Activated T-cell treated with anti-CD3 and anti-CD28 coated beads, Interleukin-2, amount 50 U/mL, for 48 hours (primary cell): ENCODE measurements around the gene ITGAV.

ENCODE experiments used
- DNase-seq, 2 experiments: peaks; one replicate each; pipeline ENCODE4 v3.0.0-alpha.2; 2020

Gene ITGAV

DNA sequence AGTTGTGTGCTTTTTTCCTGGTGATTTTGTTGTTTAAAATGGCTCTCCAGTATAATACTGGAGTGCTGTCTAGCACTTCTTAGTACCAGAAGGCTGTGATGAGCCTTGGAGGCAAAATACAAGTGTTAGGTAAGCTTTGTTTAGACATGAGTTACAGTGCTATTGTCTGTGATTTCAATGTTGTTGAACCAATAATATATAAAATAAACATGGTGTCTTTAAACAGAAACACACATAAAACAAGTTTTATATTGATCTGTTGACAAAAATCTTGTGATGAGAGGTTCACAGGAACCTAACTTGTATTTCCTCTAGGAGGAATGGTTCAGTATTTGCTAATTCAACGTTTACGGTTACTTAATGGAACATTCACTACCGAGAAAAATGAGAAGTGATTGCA lies 99.0 kb downstream of the ITGAV start:
- DNase-seq: no peak

DNA sequence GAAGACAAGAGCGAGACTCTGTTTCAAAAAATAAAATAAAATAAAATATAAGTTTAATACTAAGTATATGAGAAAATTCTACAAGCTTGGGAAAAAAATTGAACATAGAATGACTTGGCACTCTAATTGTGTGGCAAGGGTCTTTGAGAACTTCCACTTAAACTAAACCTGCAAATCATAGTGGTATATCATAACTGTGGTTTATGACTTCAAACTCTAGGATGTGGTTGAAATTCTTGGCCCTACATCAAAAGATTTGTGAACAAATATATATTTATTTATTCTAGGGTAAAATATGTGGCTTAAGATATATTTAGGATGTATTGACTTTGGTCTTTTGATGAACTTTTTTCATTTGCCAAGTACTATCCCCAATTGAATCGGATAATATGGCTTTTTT lies 100.9 kb downstream of the ITGAV start:
- no peak for DNase-seq

DNA sequence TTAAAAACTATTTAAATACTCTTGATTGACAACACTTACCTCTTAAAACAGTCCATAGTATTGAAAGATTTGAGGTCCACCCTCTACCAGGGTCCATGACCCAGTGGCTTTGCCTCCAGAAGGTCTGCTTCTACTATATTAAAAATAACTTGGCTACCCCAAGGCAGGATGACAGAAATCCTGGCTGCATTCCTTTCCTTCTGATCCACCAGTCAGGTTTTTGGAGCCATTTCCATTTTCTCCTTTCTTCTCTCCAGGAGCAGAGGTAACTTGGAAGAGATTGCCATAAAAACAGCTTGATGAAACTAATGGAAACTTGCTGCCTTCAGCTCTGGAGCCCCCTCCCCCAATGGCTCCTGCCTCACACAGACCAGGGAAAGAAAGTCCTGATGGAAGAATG lies 101.4 kb downstream of the ITGAV start:
- no peak for DNase-seq

DNA sequence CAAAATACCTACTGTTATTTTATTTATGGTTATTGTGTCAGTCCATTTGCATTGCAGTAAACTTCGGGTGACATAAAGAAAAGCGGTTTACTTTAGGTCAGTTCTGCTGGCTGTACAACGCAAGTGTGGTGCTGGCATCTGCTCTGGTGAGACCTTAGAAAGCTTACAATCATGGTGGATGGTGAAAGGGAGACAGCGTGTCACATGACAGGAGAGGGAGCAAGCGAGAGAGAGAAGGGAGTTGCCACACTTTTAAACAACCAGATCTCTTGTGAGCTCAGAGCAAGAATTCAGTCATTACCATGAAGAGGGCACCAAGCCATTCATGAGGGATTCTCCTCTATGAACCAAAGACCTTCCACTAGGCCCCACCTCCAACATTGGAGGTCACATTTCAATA lies 102.0 kb downstream of the ITGAV start:
- DNase-seq: no peak

DNA sequence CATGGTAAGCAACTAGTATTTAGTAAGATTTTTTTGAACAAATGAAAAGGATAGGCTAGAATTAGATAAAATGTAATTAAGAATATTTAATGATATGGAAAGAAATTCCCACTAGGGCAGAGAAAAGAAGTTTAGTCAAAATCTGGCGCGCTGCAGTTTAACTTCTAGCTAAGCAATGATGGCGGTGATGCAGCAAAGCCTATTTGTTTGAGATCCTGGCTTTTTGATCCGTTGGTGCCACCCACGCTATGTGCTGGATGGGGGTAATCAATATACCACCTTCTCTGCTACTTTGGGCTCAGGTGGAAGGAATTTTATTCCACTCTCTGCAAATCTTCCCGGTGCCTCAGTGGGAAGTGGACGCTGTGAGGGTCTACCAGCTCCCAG lies 103.6 kb downstream of the ITGAV start:
- DNase-seq: no peak

DNA sequence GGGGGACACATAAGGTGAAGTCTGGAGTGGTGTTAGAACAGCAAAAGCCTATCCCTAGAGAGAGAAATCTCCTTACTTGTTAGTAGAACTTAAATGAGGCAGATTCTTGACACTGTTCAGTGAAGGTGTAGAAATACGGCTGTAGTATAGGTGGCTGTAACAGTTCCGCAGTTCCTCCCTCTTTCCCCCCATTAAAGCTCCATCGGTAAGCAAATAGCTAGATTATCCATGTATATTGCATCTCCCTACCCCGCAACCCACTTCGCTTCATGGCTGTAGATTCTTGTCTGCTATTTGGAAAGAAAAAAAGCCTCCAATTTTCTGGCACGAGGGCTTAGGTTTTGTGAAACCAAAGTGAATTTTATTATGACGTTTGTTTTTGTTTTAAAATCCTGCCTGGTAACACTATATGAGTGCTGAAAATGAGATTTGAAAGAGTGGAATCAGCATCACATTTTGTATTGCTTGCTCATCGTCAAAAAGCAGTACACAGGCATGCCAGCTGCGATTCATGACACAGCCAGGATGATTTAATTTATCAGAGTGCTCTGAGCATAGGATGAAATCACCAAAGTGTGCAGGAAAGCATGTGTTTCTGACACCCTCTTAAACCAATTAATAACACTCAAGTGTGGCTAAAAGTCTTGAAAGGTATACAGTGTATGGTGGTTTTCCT lies 105.4 kb downstream of the ITGAV start:
- DNase-seq: no peak

DNA sequence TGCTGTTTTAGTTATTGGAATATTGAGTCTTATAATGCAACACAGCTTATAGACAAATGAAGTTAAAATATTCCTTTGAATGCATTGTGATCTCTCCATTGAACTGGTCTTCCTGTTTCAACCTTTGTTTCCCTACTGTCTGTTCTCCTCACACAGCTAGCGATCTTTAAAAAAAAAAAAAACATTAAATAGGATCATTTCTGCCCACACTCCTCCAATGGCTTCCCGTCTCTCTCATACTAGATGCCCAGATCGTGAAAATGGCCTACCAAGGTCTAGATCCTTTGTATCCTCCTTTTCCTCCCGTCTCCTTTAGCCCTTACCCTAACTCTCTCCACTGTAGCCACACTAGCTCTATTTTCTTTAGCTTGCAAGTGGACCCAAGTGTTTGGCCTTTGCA lies 106.4 kb downstream of the ITGAV start:
- no peak for DNase-seq

DNA sequence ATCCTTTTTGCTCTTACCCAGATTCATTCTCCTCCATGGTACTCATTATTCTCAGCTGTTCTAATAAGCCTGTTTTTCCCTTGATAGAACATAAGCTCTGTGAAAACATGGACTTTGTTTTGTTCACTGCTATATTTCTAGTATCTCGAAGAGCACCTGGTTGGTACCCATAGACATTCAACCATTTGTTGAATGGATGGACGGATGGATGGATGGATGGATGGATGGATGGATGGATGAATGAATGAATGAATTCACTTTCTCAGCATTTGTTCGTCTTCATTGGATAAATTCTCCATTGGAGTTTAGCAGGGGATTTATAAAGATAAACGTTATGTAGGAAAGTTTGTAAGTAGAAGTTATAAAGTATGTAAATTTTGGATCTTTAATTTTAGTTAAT lies 106.9 kb downstream of the ITGAV start:
- DNase-seq: no peak

DNA sequence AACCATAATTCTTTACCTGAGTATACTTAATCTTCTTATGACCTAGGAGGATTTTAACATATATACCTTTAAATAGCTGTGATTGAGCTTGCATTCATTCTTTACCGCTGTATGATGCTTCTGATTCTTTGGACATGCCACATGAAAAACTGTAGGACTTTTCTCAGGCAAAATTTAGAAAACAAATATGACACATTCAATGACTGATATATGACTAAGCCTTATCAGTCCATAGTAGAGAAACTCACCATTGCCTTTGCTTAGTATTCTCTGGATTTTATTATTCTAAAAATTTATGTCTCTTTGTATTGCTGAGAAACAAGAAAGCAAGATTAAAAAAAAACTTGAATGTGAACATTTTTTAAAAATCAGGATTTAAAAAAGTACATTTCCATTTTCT lies 107.7 kb downstream of the ITGAV start:
- DNase-seq: no peak

DNA sequence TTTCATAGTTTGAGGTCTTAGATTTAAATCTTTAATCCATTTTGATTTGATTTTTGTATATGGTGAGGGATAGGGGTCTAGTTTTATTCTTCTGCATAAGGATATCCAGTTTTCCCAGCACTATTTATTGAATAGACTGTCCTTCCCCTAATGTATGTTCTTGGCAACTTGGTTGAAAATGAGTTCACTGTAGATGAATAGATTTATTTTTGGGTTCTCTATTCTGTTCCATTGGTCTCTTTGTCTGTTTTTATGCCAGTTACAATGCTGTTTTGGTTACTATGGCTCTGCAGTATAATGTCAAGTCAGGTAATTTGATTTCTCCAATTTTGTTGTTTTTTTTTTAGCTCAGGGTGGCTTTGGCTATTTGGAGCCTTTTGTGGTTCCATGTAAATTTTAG lies 109.9 kb downstream of the ITGAV start:
- no peak for DNase-seq

DNA sequence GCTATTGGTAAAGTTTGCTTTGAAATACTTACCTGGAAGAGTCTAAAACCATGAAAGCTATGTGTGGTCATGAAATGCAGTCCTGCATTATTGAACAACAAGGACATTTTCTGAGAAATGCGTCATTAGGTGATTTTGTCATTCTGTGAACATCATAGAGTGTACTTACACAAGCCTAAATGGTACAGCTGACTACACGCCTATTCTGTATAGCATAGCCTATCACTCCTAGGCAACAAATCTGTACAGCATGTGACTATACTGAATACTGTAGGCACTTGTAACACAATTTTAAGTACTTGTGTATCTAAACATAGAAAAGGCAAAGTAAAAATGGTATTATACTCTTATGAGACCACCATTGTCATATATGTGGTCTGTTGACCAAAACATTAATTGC lies 112.2 kb downstream of the ITGAV start:
- DNase-seq: no peak

DNA sequence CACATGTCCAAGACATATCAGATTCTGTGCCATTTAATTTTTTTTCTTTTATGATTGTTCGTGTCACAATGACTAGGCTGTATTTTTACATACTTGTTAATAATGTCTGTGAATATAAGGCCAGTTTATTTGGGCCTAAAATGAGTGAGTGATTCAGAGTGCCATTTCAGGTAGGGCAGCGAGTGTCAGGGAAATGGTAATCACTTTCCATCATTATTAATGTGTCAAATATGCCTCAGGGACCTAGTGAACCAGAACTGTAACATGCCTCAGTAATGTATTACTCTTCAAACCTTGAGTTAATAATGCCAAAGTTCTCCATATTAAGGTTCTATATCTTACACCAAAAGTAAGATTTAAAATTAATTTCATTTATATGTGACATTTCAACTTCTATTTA lies 112.6 kb downstream of the ITGAV start:
- DNase-seq: no peak

DNA sequence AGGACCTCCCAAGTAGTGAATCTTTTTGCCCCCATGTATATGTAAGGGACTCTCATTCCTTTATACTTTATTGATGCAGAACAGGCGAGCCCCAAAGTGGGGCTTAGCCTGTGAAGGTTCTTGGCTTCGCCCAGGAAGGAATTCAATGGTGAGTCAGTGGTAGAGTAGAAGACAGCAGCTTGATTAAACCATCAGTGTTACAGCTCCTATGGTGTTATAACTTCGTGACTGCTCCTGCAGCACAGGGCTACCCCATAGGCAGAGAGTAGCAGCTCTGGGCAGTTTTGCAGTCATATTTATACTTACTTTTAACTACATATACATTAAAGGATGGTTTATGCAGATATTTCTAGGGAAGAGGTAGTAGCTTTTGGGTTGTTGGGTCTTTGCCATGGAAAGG lies 115.0 kb downstream of the ITGAV start:
- DNase-seq: no peak

DNA sequence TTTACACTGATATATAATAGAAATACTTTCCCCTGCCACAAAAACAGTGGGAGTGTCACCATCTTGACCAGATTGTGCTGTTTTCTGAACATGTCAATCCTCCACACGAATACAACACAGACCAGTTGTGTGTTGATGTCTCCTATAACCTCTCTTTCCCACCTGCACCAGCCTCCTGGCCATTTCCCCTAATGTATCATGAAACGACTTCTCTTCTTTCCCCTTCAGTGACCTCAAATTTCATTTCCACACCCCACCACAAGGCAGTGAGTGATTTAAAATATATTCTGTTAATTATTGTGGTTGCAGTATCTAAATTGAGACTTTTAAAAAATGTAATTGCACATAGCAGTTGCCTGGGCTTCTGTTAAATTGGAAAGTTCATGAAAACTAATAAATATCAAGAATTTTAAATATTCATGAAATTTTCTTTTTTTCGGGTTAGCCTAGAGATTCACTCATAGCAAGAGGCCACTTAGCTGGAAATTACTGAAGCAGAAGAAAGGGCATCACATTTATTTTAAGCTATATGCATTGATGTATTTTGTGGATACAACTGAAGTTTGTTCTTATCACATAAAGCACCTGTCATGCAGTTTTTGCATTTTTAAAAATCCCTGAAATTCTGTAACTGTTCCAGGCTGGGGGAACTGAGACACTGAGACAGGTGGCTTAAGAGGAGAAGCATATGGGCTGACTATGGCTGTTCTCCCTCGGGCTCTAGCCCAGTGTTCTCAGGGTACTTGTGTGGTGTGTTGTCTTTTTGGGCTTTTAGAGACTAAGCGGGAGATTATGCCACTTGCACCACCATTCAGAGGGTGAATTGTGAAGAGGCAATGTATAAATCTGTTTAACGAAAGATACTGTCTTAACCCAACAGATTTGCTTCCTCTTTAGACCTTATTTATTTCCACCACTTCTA lies 119.9 kb downstream of the ITGAV start:
- no peak for DNase-seq

DNA sequence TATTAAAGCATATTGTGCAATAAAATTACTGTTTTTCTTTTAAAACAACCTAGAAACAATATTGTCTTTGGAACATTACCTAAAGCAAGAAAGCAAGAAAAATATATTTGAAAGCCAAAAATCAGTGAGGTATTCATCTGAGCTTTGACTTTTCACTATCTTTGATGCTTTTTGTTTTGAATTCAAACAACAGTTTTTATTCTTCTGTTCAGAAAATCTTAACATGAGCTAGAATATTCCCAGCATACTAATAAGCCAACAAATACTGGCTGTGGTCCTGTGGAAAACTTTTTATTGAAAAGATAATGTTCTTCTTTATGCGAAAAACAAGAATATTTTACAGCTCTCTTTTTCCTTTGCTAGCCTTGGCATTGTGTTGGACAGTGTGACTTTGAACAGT lies 123.8 kb downstream of the ITGAV start:
- DNase-seq: no peak

DNA sequence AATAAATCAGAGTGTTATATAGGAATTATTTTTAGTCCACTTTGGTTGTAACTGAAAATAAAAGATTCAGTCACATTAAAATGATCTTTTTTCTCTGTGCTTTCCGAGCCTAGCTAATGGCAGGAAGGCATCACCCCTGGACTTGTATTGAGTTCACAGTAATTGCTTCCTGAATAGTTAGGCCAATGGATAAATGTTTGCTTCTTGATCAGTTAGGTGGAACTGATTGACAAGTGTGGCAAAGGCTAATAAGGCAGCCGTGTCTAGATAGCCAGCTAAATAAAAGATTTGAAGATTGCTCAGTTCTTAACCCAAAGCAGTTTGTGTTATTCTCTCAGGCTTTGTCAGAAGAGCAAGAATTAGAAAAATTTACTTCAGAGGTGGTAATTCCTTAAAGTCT lies 124.8 kb downstream of the ITGAV start:
- no peak for DNase-seq

DNA sequence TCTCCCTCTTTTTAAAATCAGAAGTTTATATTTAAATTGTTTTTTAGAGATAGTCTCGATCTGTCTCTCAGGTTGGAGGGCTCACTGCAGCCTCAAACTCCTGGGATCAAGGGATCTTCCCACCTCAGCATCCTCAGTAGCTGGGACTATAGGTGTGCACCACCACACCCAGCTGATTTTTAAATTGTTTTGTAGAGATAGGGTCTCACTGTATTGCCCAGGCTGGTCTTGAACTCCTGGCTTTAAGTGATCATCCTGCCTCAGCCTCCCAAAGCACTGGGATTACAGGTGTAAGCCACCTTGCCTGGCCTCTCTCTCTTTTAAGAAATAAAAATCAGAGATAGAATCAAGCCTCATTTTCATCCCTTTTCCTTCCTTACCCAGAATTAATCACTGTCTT lies 126.1 kb downstream of the ITGAV start:
- DNase-seq: no peak

DNA sequence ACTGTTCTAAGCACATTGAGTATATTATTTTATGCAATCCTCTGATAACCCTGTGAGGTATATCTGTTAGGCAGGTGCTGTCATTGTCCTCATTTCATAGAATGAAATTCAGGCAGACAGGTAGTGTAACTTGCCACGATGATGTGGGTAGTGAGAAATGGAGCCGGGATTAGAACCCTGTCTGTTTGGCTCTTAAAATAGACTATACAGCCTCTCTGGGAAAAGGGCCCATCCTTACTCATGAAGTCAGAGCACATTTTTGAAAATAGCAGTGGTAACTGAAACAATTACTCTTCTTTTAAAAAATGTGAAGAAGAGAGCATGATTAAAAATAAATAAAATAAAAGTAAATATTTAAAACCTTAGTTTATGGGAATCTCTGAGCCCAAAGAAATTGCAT lies 127.0 kb downstream of the ITGAV start:
- no peak for DNase-seq

DNA sequence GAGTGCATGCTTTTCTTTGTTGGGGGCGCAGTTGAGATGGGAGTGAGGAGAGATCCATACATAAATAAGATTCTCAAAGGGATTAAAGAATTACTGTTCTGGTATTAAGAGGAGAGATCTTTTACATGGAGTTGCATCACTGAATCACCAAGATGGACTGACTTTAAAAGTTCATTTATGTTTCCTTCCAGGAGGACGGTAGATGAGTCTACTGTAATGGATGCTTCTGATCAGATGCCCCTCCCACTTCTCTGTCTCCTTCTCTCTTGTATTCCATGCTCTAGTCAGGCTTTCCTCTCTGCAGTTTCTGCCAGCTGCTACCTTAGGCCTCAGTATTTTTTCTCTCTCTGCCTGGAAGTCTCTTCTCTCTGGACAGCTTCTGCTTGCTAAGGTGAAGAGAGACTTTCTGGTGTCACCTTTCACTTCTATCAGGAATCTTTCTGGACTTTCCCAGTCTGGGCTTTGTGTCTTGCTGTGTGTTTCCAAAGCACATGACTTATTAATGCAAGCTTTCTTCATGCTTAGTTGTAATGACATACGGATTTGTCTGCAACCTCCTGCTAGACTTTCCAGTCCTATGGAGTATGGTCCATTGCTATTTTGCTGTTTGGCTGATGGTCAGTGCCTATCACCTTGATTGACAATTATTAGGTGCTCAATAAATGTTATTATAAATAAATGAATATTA lies 127.6 kb downstream of the ITGAV start:
- DNase-seq: no peak

DNA sequence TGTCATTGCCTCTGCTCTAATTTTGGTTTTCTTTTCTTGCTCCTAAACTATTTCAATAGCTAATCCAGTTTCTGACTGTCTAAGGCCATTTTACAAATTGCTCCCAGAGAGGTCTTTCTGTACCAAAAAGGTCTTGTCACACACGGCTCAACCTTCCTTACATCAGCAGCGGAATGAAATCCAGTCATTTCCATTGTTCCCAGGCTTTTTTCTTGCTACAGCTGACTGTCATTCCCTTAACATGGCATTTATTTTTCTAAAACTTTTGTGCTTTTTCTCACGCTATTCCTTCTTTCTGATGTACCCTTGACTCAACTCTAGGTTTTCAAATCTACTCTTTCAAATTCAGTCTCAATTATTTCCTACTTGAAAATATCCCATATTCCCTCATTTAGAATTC lies 128.3 kb downstream of the ITGAV start:
- no peak for DNase-seq

DNA sequence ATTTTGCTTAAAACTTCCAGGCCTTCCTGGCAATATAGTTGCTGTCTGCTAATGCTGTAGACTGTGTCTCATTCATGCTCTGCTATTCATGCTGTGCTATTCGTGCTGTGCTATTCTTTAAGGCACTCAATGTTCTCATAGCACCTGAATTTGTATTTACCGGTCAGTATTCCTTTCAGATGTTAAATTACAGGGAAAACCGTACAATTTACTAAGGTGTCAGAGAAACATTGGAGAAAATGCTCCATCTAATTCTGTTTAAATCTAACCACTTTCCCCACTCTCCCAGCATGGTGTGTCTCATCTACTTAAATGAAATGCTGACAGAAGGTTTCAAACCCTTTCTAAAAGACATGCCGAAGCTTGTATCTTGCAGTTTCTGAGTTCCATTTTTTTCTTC lies 129.0 kb downstream of the ITGAV start:
- DNase-seq: no peak

DNA sequence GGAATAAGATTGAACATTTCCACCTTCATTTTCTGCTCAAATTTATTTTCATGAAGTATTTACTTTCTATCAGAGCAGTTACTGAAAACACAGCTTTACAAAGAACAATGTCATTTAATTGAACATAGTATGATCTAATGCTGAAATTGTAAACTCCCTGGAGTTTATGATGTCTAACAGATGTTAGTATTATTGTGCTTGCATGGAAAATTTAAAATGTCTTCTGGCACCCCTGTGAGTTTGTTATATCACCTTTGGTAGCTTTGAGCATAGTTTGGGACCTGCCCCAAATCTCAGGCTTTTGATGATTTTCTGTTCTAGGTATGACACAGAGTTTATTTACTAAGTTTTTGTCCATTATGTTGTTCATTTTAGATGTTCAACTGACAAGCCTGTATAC lies 132.1 kb downstream of the ITGAV start:
- DNase-seq: no peak

DNA sequence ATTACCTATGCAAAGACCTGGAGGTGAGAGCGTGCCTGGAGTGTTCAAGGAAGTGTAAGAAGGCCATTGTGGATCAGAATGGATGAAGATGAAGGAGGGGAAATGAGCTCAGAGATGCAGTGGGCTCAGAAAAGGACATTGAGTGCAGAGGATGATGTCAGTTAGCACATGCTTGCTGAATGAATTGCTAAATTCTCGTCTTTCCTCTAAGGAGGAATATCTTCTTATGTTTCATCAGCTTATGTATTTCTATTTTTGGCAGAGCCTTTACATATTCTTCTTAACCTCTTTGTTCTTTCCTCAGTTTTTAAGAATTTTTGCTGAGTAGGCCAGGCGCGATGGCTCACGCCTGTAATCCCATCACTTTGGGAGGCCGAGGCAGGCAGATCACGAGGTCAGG lies 134.9 kb downstream of the ITGAV start:
- no peak for DNase-seq

DNA sequence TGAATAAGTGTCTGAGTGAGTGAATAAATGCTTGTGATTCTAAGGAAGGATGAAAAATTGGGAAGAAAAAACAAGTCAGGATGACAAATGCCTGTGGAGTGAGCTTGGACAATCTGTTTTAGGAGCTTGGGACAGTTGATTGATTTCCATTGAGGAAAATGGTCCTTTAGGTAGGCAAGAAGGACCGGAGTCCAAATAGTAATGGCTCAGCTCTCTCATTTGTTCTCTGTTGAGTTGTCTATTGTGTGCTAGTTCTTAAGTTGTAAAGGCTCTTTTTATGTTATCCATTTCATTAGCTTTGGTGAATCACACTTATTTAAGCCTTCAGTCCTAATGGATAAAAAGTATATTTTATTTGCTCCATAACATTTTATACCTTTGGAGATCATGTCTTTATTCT lies 135.9 kb downstream of the ITGAV start:
- no peak for DNase-seq
